ENCODE data around the gene LBH. TPM values are rescaled to one million over a fixed set of nuclear protein-coding genes. Genes with fewer than 3 reads are reported as not detected.

Gene LBH
- total RNA-seq, 2 experiments from 2014 or later, result 3.0 to 3.7 TPM

- H4K20me1 ChIP-seq (ENCODE audit: insufficient read depth, low read length), result no peaks in the 10 kb centered on the region
- H3K36me3 ChIP-seq (ENCODE audit: insufficient read depth, low read length), result no peaks in the 10 kb centered on the region
- no peaks in the 10 kb centered on the region for H3K9me2 ChIP-seq (ENCODE audit: insufficient read depth, low read length)
- H3K4me2 ChIP-seq (ENCODE audit: low read length), result no peak overlapping the region
- no peak overlapping the region for H3K4me3 ChIP-seq (ENCODE audit: low read depth, low read length, poor library complexity, severe bottlenecking)
- no peak overlapping the region for H3K27ac ChIP-seq (ENCODE audit: low read depth, low read length, poor library complexity, severe bottlenecking)
- CTCF ChIA-PET (ENCODE audit: unreplicated experiment), result no interaction called here
- BruUV-seq (replicated peaks), result no TSS peak
- H3K4me1 ChIP-seq (ENCODE audit: insufficient read depth, low read length, poor library complexity, severe bottlenecking), result peaks cover 22% of the 10 kb centered on the region
- no peak for DNase-seq (ENCODE audit: low spot score)
- no peaks in the 10 kb centered on the region for H3K9me3 ChIP-seq (ENCODE audit: low read length)
- H2AFZ ChIP-seq (ENCODE audit: low read length), result no peak overlapping the region
- H3K79me2 ChIP-seq (ENCODE audit: insufficient read depth, low read depth, low read length), result no peaks in the 10 kb centered on the region
- intact Hi-C loops (cut with micrococcal nuclease; ENCODE audit: unreplicated experiment), result no loop called here
- POLR2A ChIA-PET, result interaction anchor here (0.6 to 2.1 kb wide), 5 partner anchors 10 to 138 kb away, joined by 3 to 6 read pairs (median 4); no protein-coding TSS in a partner anchor
- TF ChIP-seq EZH2phosphoT487 (IDR thresholded peaks at IDR 0.05; ENCODE audit: borderline replicate concordance, low read depth, low read length), result no peak
- TF ChIP-seq CTCF (conservative IDR thresholded peaks at IDR 0.05; ENCODE audit: low read length), result no peak
Measured at GRCh38 chr2:30308280-30308679, 76.9 kb downstream of the LBH start.

Small RNA genes lying within 50 kb of the gene (small RNA-seq; reads per million reads assigned to genes)
- not detected for gene SNORA10B

Other genes starting within 250 kb of the LBH start
- gene YPEL5, start 84.5 kb upstream of the LBH start, total RNA-seq (2014; rRNA removed; shearing (Covaris generic)), result 37.9 and 38.9 TPM in 2 replicates
- gene YPEL5, start 84.5 kb upstream of the LBH start, total RNA-seq (2022), result 52.1 and 66.4 TPM in 2 replicates
- gene LCLAT1, start 215.7 kb downstream of the LBH start, total RNA-seq (2014; rRNA removed; shearing (Covaris generic)), result 9.2 and 11.5 TPM in 2 replicates
- gene LCLAT1, start 215.7 kb downstream of the LBH start, total RNA-seq (2022), result 18.0 and 19.6 TPM in 2 replicates

Data from OCI-LY7 (cell line).